Ureter (tissue), 1 donor: ENCODE results near the gene LYSMD1. TPM values are rescaled to one million over a fixed set of nuclear protein-coding genes. Genes with fewer than 3 reads are reported as not detected.

Experiments
- DNase-seq: peaks from one replicate; pipeline ENCODE4 v3.0.0-alpha.2; 2020; ENCODE audit warnings: low spot score
- total RNA-seq: library from RNA; stranded (reverse); gene quantifications from one replicate; pipeline ENCODE4 v1.2.4, GENCODE V29; 2023
- donor health status: DM: yes; HTN: yes; CAD: no.

Gene LYSMD1
- total RNA-seq, 1 donor from 2014 or later, result 12.0 TPM

- DNase-seq, result no peak
Observed at GRCh38 chr1:151142411-151143056, 23.2 kb downstream of the LYSMD1 start.

GRCh38 chr1:151137789-151138188 lies 27.9 kb downstream of the LYSMD1 start:
- DNase-seq, result no peak

DNA sequence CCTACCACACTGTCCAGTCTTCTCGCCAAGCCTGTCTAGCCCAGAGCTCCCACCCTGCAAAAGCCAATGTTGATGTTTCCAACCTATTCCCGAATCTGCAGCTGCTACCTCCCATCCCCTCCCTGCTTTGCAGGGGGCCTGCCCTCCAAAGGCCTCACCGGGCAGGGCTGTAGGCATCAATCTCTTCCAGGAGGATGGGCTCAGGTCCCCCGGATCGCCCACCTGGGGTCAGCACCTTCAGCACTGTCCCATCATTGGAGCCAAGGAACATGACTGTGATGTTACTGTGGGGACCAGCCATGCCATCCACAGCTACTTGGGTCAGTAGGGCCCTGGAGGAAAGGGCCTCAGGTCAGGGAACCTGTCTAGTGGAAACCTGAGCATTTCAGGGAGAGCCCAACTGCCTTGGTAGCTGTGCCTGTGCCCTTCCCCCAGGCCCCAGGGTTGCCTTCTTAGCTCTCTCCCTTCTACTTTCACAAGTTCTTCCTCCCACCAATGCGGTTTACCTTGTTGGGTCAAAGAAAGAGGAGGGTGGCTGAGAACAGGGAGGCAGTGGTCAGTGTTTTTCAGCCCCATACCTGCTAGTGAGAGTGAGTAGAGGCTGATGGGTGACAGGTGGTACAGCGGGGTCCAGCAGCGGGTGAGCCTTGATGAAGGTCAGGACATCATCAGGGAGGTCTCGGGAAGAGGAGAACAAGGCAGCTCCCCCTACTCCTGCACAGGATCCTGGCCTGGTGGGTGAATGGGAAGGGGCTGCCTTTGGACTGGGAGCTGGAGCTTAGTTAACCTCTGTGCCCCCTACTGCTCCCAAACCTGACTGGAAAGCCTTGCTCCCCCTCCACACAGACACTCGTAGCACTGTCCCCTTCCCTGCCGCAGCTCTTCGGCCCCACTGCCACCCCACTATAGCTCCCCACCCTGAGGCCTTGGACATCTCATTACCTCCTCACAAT lies 30.0 kb downstream of the LYSMD1 start:
- no peak for DNase-seq

DNA sequence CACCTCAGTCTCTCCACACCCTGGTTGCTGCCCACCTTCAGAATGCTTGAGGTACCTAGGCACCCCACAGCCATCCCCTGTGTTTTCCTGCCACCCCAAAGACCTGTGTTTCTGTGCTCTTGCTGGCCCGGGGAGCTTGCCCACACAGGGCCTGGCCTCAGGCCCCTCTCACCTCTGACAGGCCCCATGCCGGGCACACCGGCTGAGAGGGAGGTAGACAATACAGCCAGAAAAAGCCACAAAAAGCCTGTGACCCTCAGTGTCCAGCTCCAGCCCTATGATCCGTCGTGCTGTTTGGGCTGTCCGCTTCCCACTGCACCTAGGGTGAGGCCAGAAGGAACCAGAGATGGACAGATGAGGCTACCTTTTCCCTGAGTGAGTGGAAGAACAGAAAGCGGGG lies 30.7 kb downstream of the LYSMD1 start:
- DNase-seq, result no peak

DNA sequence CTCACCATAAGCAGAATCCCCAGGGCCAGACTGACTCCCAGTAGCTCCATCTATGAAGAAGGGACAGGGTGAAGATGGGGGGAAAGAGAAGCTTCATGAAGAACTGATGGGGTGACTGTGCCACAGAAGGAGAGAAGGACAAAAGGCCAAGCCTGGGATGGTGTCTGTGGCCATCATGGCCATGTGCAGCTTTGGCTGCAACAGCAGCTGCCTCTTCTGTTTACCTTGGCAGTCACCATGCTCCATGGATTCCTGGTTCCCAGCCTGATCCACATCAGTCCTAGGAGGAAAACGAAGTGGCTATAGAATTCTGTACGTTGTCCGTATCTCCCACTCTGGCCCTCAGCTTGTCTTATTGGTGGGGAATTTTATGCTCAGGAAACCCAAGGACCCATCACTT lies 31.3 kb downstream of the LYSMD1 start:
- DNase-seq, result no peak

- no peak for DNase-seq
Observed at GRCh38 chr1:151133018-151133806, 32.5 kb downstream of the LYSMD1 start.

DNA sequence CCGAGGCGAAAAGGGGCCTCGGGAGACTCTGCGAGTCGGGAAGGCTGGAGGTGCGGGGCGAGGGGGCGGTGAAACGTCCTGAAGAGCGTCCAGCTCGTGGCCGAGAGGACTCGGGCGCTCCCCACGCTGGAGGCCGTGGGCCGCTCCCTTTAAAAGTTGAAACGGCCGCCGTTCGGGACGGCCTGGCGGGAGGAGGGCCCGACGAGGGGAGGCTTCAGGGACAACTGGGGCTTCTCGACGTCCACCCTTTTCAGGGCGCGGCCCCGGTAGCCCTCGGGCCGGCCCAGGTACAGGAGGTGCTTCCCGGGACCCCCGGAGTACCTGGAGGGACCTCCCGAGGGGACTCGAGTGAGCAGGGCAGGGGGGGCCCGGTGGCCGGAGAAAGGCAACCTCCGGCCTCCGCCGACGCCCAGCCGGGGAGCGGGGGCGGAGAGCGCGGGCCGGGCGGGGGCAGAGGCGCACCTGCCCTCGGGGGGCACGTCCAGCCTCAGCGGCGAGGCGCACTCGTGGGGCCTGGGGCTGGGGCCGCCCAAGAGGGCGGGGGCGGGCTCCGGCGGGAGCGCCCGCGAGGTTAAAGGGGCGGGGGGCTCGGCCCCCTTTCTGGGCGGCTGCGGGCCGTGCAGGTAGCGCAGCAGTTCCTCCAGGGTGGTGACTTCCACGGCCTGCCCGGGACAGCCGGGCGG lies 33.2 kb downstream of the LYSMD1 start:
- DNase-seq, result no peak

GRCh38 chr1:151131701-151132334 lies 33.9 kb downstream of the LYSMD1 start:
- no peak for DNase-seq

DNA sequence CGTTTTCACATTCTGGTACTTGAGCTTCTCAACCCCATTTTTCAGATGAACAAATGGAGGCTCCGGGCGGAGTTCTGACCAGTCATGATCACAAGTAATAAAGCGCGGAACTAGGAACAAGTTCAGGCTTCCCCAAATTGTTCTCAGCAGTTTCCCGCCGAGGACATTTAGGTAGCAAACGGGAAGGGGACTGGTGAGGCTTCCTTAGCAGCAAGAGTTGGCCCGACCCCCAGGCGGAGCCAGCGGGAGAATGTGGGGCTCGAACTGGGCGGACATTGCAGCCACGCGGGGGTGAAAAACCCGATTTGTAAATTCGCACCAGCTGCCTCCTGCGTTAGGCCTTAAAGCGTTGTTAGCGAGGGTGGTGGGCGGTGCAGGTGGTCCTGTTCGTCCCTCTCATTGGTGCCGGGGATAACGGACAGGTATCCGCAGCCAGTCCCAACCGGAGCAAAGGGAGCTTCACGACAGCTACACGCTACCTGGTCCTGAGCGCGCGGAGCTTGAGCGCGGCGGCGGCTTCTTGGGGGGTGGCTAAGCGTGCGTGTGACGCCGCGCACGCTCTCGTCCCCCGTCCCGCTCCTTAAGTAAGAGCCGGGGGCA lies 34.6 kb downstream of the LYSMD1 start:
- peak; percentile 90 for DNase-seq

DNA sequence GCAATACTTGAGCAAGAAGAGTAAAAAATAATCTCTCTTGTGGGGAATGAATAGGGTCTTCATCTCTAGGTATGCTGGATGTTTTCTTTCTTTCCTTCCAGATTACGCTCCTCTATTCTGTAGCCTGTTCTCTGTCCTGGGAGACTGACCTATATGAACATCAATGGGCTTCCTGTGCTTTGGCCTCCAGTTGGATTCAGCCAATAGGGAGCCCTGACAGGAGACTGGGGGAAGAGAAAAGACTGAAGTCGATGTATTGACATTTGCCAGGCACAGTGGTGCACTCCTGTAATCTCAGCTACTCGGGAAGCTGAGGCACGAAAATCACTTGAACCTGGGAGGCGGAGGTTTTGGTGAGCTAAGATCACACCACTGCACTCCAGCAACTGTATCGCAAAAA lies 36.9 kb downstream of the LYSMD1 start:
- DNase-seq, result no peak

DNA sequence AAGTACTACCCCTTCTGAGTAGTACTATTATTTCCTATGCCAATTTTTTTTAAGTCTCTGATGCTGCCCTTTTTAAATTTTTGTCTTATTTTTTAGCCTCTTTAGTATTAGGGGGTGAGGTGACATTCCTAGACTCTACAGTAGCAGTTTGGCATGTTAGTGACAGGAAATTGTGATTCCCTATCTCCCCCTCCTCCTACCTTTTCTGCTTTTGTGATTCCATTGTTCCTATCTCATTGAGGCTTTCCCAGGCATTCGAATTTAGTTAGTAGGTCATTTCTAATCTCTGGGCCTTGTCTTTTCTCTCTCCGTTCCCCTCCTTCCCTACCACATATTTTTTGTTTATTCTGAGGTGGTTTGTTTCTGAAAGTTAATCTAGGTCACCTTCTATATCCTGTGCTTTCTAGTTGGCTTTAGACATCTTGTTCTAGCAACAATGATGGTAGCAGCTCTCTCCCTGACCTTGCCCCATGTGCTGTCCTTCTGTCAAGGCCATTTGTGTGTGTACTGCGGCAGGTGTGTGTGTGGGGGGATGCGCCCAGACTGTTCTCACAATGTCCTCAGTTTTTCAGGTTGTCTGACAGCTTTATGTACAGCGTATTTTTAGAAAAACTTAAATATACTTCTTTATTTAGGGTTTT lies 40.8 kb downstream of the LYSMD1 start:
- no peak for DNase-seq

DNA sequence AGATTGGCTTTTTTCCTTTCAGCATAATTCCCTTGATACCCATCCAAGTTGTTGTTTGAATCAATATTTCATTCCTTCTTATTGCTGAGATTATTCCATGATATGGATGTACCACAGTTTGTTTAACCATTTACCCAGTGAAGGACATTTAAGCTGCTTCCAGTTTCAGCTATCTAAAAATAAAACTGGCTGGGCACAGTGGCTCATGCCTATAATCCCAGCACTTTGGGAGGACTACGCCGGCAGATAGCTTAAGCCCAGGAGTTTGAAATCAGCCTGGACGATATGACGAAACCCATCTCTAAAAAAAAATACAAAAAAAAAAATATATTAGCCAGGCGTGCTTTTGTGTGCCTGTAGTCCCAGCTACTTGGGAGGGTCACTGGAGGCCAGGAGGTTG lies 51.8 kb downstream of the LYSMD1 start:
- DNase-seq, result no peak

Other genes starting within 250 kb of the LYSMD1 start
- 56.9 TPM for gene SETDB1, start 239.5 kb downstream of the LYSMD1 start, total RNA-seq
- gene CERS2, start 191.1 kb downstream of the LYSMD1 start, total RNA-seq, result 138 TPM
- 39.7 TPM for gene ANXA9, start 183.6 kb downstream of the LYSMD1 start, total RNA-seq
- gene MINDY1, start 159.0 kb downstream of the LYSMD1 start, total RNA-seq, result 34.0 TPM
- gene PRUNE1, start 157.5 kb downstream of the LYSMD1 start, total RNA-seq, result 26.7 TPM
- gene BNIPL, start 129.3 kb downstream of the LYSMD1 start, total RNA-seq, result 10.5 TPM
- gene C1orf56, start 118.2 kb downstream of the LYSMD1 start, total RNA-seq, result 5.9 TPM
- gene CDC42SE1, start 106.3 kb downstream of the LYSMD1 start, total RNA-seq, result 172 TPM
- gene MLLT11, start 105.5 kb downstream of the LYSMD1 start, total RNA-seq, result 1.4 TPM
- gene GABPB2, start 95.1 kb downstream of the LYSMD1 start, total RNA-seq, result 26.6 TPM
- 6.2 TPM for gene SEMA6C, start 19.3 kb downstream of the LYSMD1 start, total RNA-seq
- 0.34 TPM for gene TNFAIP8L2, start 9.3 kb downstream of the LYSMD1 start, total RNA-seq
- gene SCNM1, start 242 bp upstream of the LYSMD1 start, total RNA-seq, result 24.2 TPM
- gene TMOD4, start 10.1 kb upstream of the LYSMD1 start, total RNA-seq, result 2.0 TPM
- 52.1 TPM for gene VPS72, start 24.3 kb upstream of the LYSMD1 start, total RNA-seq
- 55.9 TPM for gene PIP5K1A, start 32.6 kb upstream of the LYSMD1 start, total RNA-seq
- gene PSMD4, start 88.8 kb upstream of the LYSMD1 start, total RNA-seq, result 120 TPM
- 27.8 TPM for gene ZNF687, start 116.4 kb upstream of the LYSMD1 start, total RNA-seq
- 91.5 TPM for gene PI4KB, start 161.5 kb upstream of the LYSMD1 start, total RNA-seq
- gene RFX5, start 181.3 kb upstream of the LYSMD1 start, total RNA-seq, result 32.5 TPM
- gene SELENBP1, start 206.8 kb upstream of the LYSMD1 start, total RNA-seq, result 57.1 TPM
- gene PSMB4, start 233.7 kb upstream of the LYSMD1 start, total RNA-seq, result 205 TPM